Left hindlimb (tissue), 1 donor: ENCODE measurements around the gene ALDH3B1.
"Not testable (repeated sequence)": the region's sequence is repeated elsewhere in the genome, so short reads cannot be mapped to it uniquely, and the experiment has no call there.

Experiments used
- DNase-seq: peaks from one replicate; pipeline ENCODE4 v3.0.0-alpha.2; 2018

ALDH3B1 gene, protein sequence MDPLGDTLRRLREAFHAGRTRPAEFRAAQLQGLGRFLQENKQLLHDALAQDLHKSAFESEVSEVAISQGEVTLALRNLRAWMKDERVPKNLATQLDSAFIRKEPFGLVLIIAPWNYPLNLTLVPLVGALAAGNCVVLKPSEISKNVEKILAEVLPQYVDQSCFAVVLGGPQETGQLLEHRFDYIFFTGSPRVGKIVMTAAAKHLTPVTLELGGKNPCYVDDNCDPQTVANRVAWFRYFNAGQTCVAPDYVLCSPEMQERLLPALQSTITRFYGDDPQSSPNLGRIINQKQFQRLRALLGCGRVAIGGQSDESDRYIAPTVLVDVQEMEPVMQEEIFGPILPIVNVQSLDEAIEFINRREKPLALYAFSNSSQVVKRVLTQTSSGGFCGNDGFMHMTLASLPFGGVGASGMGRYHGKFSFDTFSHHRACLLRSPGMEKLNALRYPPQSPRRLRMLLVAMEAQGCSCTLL

DNA sequence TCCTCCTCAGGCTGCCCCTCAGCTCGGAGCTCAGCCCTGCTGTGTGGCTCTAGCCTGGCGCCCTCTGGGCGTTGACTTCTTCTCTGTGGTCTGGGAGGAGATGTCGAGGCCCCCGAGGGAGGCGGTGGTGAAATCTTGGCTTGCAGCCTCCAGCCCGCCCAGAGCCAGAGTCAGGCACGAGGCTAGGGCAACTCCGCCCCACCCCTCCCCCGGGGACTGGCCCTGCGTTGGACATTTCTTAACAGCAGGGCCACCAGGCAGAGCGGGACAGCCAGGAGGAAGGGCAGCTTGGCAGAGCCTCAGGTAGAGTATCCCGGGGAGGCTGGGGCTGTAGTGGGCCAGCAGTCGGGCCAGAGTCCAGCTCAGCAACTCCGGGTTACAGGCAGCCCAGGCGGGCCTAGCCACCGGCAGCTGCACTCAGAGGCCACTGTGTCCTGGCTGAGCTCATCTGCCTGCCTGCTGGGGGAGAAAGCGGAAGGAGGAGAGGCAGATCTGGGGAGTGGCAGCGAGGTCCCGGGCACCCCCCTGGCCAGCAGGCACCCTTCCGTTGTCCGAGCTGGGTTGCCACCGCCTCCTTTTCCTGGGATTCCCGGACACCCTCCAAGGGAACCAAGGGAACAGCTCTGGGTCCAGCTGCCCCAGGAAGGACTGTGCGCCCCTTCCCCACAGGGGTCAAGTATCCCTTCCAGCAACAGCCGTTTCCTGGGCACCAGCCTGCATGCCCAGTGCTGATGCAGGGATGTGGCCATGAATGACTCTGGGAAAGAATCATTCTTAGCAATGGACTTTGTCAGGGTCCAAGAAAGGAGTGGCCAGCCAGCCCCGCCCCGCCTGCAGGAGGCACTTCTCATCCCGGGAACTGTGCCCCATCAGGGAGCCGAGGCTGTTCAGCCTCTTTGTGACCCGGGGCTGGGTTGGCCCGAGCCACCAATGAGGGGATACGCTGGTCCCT lies at the start of gene ALDH3B1:
ALDH3B1 (plus strand) TSS at position 238 of the 952 bp plus-strand sequence. CDS start 4,971 bp downstream, outside the sequence.
- peak; percentile 87 for DNase-seq

DNA sequence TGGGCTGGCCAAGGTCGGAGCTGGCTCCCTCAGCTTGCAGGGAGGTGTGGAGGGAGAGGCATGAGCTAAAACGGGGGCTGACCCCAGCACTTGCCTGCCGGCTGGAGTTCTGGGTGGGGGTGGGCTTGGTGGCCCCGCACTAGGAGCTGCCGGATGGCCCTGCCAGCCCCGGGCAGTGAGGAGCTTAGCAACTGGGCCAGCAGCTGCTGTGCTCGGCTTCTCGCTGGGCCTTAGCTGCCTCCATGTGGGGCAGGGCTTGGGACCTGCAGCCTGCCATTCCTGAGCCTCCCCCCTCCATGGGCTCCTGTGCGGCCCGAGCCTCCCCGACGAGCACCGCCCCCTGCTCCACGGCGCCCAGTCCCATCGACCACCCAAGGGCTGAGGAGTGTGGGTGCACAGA lies 46.9 kb upstream of the ALDH3B1 start:
- peak; percentile 35 for DNase-seq

DNA sequence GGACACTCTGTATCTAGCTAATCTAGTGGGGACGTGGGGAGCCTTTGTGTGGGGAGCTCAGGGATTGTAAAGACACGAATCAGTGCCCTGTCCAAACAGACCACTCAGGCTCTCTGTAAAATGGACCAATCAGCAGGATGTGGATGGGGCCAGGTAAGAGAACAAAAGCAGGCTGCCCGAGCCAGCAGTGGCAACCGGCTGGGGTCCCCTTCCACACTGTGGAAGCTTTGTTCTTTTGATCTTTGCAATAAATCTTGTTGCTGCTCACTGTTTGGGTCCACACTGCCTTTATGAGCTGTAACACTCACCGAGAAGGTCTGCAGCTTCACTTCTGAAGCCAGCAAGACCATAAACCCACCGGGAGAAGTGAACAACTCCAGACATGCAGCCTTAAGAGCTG lies 46.2 kb upstream of the ALDH3B1 start:
- DNase-seq, result not testable (repeated sequence)

- DNase-seq, result not testable (repeated sequence)
Observed at GRCh38 chr11:67964746-67965145, 45.4 kb upstream of the ALDH3B1 start.

DNA sequence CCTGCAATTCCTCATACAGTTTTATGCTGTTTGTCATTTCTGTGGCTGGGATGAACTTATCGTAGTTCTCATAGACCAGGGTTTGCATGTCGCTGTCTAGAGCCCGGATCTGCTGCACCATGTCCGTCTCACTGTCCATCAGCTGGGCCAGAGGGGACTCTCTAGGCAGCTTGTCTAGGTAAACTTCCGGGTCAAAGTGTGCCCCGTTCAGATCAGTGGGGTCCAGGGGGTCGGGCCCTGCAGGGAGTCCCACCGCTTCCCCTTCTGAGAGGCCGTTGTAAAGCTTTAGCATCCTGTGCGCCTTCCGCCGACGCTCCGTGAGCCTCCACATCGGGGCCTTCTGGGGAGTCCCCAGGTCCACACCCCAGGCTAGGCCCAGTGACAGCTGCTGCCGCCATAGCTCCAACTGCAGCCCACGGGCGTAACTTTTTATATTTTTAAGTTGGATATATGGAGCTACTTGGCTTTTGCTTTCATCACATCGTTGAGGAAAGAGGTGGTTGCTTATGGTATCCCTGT lies 44.2 kb upstream of the ALDH3B1 start:
- not testable (repeated sequence) for DNase-seq

DNA sequence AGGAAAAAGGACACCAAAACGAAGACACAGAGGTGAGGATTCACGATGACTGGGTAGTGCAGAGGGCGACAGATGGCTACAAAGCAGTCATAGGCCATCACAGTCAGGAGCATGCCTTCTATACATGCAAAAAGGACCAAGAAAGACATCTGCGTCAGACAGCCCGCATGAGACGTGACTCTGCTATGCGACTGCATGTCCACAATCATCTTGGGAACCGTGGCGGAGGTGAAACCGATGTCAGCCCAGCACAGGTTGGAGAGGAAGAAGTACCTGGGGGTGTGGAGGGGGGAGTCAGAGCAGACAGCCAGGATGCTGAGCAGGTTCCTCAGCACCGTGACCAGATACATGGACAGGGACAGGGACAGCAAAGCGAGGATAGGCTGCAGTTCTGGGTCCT lies 35.4 kb upstream of the ALDH3B1 start:
- not testable (repeated sequence) for DNase-seq

DNA sequence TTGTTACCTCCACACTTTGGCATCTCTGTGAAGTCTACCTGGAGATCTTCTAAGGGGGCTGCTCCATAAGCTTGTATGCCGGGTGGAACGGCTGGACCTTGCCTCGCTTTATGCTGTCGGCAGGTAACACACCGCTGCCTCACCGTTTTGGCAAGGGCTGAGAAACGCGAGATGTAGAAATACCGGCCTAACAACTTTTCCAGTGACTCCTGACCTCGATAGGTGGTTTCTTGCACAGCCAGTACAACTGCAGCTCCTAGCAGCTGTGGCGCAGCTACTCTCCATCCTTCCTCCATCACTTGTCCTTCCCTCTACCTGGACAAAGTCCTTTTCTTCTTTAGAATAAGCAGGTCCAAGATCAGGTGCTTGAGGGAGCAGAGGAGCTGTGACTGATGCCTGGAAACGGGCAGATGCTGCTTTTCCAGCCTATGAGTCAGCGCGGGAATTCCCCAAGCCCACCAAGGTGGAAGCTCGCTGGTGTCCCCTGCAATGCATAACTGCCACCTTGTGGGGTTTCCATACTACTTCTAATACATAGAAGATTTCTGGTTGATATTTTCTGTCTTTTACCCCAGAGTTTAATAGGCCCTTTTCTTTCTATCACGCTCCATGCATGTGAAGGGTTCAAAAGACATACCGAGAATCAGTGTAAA lies 31.2 kb upstream of the ALDH3B1 start:
- not testable (repeated sequence) for DNase-seq

GRCh38 chr11:67981226-67981625 lies 28.9 kb upstream of the ALDH3B1 start:
- not testable (repeated sequence) for DNase-seq

DNA sequence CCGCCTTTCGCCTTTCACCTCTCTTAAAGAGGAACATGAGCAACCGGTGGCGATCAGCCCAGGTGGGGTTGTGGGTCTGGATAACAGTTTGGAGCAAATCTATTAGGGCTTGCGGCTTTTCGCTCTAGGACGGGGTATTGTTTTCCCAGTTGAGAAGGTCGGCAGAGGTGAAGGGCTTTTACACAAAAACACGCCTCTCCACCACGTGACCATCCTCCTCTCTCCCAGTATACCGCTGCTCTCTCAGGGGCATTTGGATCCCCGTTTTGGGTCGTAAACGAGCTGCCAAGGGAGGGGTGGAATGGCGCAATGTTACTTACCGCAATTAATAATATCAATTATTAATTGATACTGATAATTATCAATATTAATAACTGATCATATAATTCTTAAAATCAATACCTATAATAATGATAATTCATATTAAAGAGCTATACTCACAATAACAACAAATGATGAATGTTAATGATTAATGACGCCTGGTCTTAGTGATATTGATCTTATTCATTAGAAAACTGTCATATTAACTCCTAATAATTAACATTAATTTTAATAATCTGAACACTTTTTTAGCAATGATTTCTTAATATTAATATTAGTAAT lies 27.8 kb upstream of the ALDH3B1 start:
- DNase-seq, result not testable (repeated sequence)

GRCh38 chr11:67983951-67984350 lies 26.2 kb upstream of the ALDH3B1 start:
- DNase-seq, result no peak

DNA sequence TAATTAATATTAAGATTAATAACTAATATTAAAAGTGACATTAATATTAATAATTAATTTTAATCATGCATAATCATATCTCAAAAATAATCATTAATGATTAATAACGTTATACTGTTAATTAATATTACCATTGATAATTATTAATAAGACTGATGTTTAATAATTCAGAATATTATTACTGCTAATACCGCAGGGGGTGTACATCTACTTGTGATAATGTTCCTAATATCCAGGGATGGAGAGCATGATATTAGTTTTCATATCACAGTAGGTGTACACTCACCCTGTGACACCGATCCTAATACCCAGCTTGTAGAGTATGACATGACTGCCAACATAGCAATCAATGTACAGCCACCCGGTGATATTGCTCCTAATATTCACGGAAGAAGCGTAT lies 24.8 kb upstream of the ALDH3B1 start:
- DNase-seq, result not testable (repeated sequence)

- DNase-seq, result not testable (repeated sequence)
Observed at GRCh38 chr11:67990546-67991346, 19.4 kb upstream of the ALDH3B1 start.

DNA sequence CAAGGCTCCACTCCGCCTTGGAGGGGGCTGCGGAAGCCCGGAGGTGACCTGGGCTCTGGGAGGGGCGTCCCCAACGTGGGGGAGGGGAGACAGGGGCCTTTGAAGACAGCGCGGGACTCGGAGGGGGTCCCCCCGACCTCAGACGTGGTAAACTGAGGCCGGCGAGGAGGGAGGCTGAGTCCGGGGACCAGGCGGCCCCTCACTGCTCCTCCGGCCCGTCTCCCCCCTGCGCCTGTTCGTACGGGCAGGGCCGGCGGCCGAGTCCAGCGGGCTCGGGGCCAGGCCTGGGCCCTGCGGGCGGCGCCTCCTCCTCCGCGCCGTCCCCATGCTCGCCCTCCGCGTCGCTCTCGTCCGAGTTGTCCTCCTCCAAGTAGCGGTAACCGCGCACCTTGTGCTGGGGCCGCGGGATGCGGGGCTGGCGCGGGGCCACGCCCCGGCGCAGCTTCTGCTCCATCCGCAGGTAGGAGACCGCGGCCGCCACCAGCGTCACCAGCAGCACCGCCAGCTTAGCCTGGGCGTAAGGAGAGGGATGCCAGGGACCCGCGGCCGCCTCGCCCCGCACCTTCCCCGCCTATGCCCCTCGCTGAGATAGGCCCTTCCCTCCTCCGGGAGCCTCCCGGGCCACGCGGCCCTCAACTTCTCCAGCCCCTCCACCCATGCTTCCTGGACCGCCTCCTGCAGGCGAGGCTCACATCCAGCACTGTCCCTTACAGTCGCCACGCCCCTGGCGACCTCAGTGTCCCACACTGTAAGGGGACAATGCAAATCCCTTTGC lies 18.6 kb upstream of the ALDH3B1 start:
- not testable (repeated sequence) for DNase-seq

- DNase-seq, result not testable (repeated sequence)
Observed at GRCh38 chr11:67993821-67994220, 16.3 kb upstream of the ALDH3B1 start.

GRCh38 chr11:67994387-67994786 lies 15.7 kb upstream of the ALDH3B1 start:
- DNase-seq, result not testable (repeated sequence)

DNA sequence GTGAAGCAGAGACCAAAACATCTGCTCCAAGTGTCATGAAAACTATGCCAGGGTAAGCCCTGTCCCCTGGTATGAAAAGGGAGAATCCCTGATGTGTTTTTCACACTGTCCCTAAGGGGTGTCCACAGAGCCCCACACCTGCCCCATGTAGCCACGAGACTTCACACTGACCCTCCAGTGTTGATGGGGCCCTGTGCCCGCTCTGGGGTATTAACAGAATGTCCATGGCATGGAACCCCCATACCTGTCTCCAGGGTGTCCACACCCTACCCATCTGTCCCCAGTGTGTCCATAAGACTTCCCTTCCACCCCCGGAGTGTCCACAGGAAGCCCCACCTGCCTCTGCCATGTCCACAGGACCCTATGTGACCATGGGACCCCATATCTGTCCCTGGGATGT lies 15.0 kb upstream of the ALDH3B1 start:
- not testable (repeated sequence) for DNase-seq

- not testable (repeated sequence) for DNase-seq
Observed at GRCh38 chr11:67995579-67995978, 14.5 kb upstream of the ALDH3B1 start.

- DNase-seq, result no peak
Observed at GRCh38 chr11:67996051-67996450, 14.1 kb upstream of the ALDH3B1 start.

DNA sequence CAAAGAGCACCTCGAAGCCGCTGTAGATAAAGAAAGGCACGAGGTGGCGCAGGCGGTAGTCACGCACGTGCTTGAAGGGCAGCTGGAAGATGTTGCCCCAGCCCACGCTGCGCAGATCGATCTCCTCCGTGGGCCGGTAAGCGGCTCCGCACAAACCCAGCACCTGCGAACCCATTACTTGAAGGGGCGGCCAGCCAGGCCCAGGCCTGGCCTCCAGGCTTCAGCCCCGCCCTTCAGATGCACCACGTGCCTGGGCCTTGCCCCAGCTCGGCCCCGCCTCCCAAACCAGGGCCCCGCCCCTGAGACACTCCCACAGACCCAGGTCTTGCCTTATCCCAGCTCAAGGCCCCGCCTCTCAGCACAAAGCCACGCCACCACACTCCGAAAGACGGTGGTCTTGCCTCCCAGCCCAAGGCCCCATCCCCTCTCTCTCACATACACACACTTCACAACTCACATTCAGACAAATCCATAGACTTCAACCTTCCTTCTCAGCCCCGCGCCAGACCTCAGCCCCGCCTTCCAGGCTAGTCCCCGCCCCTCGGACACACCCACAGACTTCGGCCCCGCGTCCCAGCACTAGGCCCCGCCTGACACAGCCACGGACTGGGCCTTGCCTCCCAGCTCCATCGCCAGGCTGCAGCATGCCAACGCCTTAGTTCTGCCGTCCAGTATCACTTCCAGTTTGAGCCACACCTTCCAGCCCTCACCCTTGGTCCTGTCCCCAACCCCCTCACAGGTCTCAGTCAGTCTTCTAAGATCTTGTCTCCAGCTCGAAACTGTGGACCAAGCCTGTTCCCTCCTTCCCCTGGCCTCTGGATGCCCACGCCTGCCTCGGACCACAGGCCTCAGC lies 13.3 kb upstream of the ALDH3B1 start:
- peak; percentile 78 for DNase-seq
